ENCODE data around the gene SASH1.

Gene SASH1

GRCh38 chr6:148404456-148405054 lies 61.9 kb downstream of the SASH1 start:
- no peak for DNase-seq (ENCODE audit: low read depth, low spot score)

GRCh38 chr6:148405894-148406293 lies 63.3 kb downstream of the SASH1 start:
- DNase-seq (ENCODE audit: low read depth, low spot score), result no peak

GRCh38 chr6:148406579-148407371 lies 64.1 kb downstream of the SASH1 start:
- no peak for DNase-seq (ENCODE audit: low read depth, low spot score)

GRCh38 chr6:148407372-148407771 lies 64.7 kb downstream of the SASH1 start:
- peak; percentile 47 for DNase-seq (ENCODE audit: low read depth, low spot score)

GRCh38 chr6:148413321-148414091 lies 70.9 kb downstream of the SASH1 start:
- no peak for DNase-seq (ENCODE audit: low read depth, low spot score)

- no peak for DNase-seq (ENCODE audit: low read depth, low spot score)
These were observed 71.5 kb downstream of the SASH1 start for GRCh38 chr6:148414092-148414489.

GRCh38 chr6:148414836-148415235 lies 72.2 kb downstream of the SASH1 start:
- DNase-seq (ENCODE audit: low read depth, low spot score), result no peak

- no peak for DNase-seq (ENCODE audit: low read depth, low spot score)
These were observed 73.0 kb downstream of the SASH1 start for GRCh38 chr6:148415511-148416260.

GRCh38 chr6:148416330-148416965 lies 73.8 kb downstream of the SASH1 start:
- no peak for DNase-seq (ENCODE audit: low read depth, low spot score)

- DNase-seq (ENCODE audit: low read depth, low spot score), result no peak
These were observed 74.4 kb downstream of the SASH1 start for GRCh38 chr6:148417045-148417444.

- no peak for DNase-seq (ENCODE audit: low read depth, low spot score)
These were observed 76.8 kb downstream of the SASH1 start for GRCh38 chr6:148419430-148419829.

- no peak for DNase-seq (ENCODE audit: low read depth, low spot score)
These were observed 79.4 kb downstream of the SASH1 start for GRCh38 chr6:148422085-148422484.

- DNase-seq (ENCODE audit: low read depth, low spot score), result no peak
These were observed 80.5 kb downstream of the SASH1 start for GRCh38 chr6:148423133-148423532.

- DNase-seq (ENCODE audit: low read depth, low spot score), result no peak
These were observed 81.1 kb downstream of the SASH1 start for GRCh38 chr6:148423601-148424270.

- no peak for DNase-seq (ENCODE audit: low read depth, low spot score)
These were observed 82.8 kb downstream of the SASH1 start for GRCh38 chr6:148425443-148425842.

GRCh38 chr6:148426317-148426977 lies 83.8 kb downstream of the SASH1 start:
- no peak for DNase-seq (ENCODE audit: low read depth, low spot score)

GRCh38 chr6:148427333-148427732 lies 84.7 kb downstream of the SASH1 start:
- DNase-seq (ENCODE audit: low read depth, low spot score), result no peak

GRCh38 chr6:148429423-148429822 lies 86.8 kb downstream of the SASH1 start:
- no peak for DNase-seq (ENCODE audit: low read depth, low spot score)

GRCh38 chr6:148430897-148431296 lies 88.3 kb downstream of the SASH1 start:
- no peak for DNase-seq (ENCODE audit: low read depth, low spot score)

- DNase-seq (ENCODE audit: low read depth, low spot score), result no peak
These were observed 88.8 kb downstream of the SASH1 start for GRCh38 chr6:148431413-148431812.

Data from brain pericyte (primary cell).